Measurements from ENCODE around the gene MBL2.

Gene MBL2

GRCh38 chr10:52739380-52740154 lies 33.0 kb downstream of the MBL2 start:
- DNase-seq = no peak

GRCh38 chr10:52738951-52739350 lies 33.6 kb downstream of the MBL2 start:
- no peak for DNase-seq

GRCh38 chr10:52729271-52730104 lies 43.1 kb downstream of the MBL2 start:
- DNase-seq = no peak

GRCh38 chr10:52720018-52720417 lies 52.6 kb downstream of the MBL2 start:
- no peak for DNase-seq
